ENCODE data around the gene SLC7A7. TPM values are rescaled to one million over a fixed set of nuclear protein-coding genes. Genes with fewer than 3 reads are reported as not detected.
"Not testable (repeated sequence)": the region's sequence is repeated elsewhere in the genome, so short reads cannot be mapped to it uniquely, and the experiment has no call there.

The SLC7A7 gene
- total RNA-seq, 1 experiment from 2014 or later: 443 TPM

DNA sequence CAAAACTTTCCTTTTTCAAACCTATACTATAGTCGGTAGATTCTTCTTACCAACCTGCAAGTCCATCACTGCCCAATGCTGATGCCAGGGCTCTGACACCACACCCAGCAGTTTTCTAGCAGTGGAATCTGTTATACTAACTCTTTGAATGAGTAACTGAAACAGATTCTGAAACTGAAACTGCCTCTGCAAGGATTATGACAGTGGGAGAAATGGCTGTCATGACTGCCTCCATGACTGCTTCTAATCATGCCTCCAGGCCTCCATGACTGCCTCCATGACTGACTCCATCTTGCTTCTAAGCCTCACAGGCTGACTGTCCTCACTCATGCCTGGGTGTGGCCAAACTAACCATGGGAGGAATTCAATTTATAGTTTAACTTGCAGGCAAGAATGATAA is 78.2 kb downstream of the SLC7A7 start:
- H3K4me3 ChIP-seq (ENCODE audit: low read depth, low read length): no peak overlapping the region

GRCh38 chr14:22736384-22736783 is 78.9 kb downstream of the SLC7A7 start:
- H3K27me3 Mint-ChIP-seq (ENCODE audit: insufficient read depth, unreplicated experiment); H3K36me3 Mint-ChIP-seq (ENCODE audit: insufficient read depth, unreplicated experiment); CTCF ChIA-PET; H3K27me3 ChIP-seq (replicated peaks; ENCODE audit: control insufficient read depth, insufficient read depth, low read length); H3K36me3 ChIP-seq (ENCODE audit: control insufficient read depth, insufficient read depth, low read length); H3K9me3 Mint-ChIP-seq (ENCODE audit: unreplicated experiment); DNase-seq; H3K27ac Mint-ChIP-seq (ENCODE audit: unreplicated experiment); BruUV-seq (replicated peaks); POLR2A ChIA-PET; intact Hi-C loops (cut with micrococcal nuclease; ENCODE audit: unreplicated experiment); H3K4me3 Mint-ChIP-seq (ENCODE audit: unreplicated experiment); H3K4me3 ChIP-seq (ENCODE audit: low read depth, low read length): not testable (repeated sequence)
- peaks cover 13% of the 10 kb centered on the region for H3K4me1 Mint-ChIP-seq (ENCODE audit: low read depth, unreplicated experiment)
- H3K9me3 ChIP-seq: peaks cover 11% of the 10 kb centered on the region; the same call in 1 of the 2 replicates
- H3K4me1 ChIP-seq: peaks cover 13% of the 10 kb centered on the region

More for the DNA sequence above, 78.2 kb downstream of the SLC7A7 start:
- H3K36me3 Mint-ChIP-seq (ENCODE audit: insufficient read depth, unreplicated experiment): no peaks in the 10 kb centered on the region
- Histone ChIP-seq H3K9me3 (peaks cover 11% of the 10 kb centered on the region; the same call in 1 of the 2 replicates), H3K4me1 (peaks cover 13% of the 10 kb centered on the region), H3K36me3 (ENCODE audit: control insufficient read depth, insufficient read depth, low read length) (no peaks in the 10 kb centered on the region), H3K27me3 (replicated peaks; ENCODE audit: control insufficient read depth, insufficient read depth, low read length) (no peaks in the 10 kb centered on the region)
- no TSS peak for BruUV-seq (replicated peaks)
- ChIA-PET POLR2A (no interaction called here), CTCF (no interaction called here)
- TF ChIP-seq, protein P1, sequence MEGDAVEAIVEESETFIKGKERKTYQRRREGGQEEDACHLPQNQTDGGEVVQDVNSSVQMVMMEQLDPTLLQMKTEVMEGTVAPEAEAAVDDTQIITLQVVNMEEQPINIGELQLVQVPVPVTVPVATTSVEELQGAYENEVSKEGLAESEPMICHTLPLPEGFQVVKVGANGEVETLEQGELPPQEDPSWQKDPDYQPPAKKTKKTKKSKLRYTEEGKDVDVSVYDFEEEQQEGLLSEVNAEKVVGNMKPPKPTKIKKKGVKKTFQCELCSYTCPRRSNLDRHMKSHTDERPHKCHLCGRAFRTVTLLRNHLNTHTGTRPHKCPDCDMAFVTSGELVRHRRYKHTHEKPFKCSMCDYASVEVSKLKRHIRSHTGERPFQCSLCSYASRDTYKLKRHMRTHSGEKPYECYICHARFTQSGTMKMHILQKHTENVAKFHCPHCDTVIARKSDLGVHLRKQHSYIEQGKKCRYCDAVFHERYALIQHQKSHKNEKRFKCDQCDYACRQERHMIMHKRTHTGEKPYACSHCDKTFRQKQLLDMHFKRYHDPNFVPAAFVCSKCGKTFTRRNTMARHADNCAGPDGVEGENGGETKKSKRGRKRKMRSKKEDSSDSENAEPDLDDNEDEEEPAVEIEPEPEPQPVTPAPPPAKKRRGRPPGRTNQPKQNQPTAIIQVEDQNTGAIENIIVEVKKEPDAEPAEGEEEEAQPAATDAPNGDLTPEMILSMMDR (IDR thresholded peaks at IDR 0.05; ENCODE audit: insufficient read depth in 1 of 2, low read depth in 1 of 2, low read length in 1 of 2, severe bottlenecking in 1 of 2, unreplicated experiment in 1 of 2): no peak
- no peak overlapping the region for H3K27ac Mint-ChIP-seq (ENCODE audit: unreplicated experiment)
- no peak for DNase-seq
- peaks cover 18% of the 10 kb centered on the region for H3K4me1 Mint-ChIP-seq (ENCODE audit: low read depth, unreplicated experiment)
- H3K4me3 Mint-ChIP-seq (ENCODE audit: unreplicated experiment): no peak overlapping the region
- no peaks in the 10 kb centered on the region for H3K27me3 Mint-ChIP-seq (ENCODE audit: insufficient read depth, unreplicated experiment)
- peaks cover 9% of the 10 kb centered on the region for H3K9me3 Mint-ChIP-seq (ENCODE audit: unreplicated experiment)
- intact Hi-C loops (cut with micrococcal nuclease; ENCODE audit: unreplicated experiment): no loop called here

DNA sequence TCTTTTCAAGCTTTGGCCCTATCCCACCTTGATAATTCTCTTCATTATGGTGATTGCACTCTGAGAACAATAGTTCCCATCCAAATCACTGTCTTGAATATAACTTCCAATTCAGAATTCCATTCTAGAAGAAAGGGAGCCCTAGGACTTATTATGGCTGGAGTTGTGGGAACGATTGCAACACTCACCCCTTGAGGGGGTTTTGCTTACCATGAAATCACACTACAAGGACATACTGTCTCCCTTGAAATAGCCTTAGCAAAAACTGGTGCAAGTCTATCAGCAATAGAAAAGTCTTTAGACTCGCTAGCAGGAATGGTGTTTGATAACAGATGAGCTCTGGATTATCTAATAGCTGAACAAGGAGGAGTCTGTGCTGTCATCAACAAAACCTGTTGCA is 80.1 kb downstream of the SLC7A7 start:
- no peak overlapping the region for H3K27ac Mint-ChIP-seq (ENCODE audit: unreplicated experiment)
- intact Hi-C loops (cut with micrococcal nuclease; ENCODE audit: unreplicated experiment): no loop called here
- no peaks in the 10 kb centered on the region for H3K36me3 Mint-ChIP-seq (ENCODE audit: insufficient read depth, unreplicated experiment)
- H3K4me3 Mint-ChIP-seq (ENCODE audit: unreplicated experiment): no peak overlapping the region
- ChIA-PET CTCF (interaction anchor here (0.6 to 0.7 kb wide), 2 partner anchors 17 to 514 kb away, joined by 10 to 11 read pairs; no protein-coding TSS in a partner anchor), POLR2A (no interaction called here)
- peaks cover 13% of the 10 kb centered on the region for H3K4me1 ChIP-seq
- no peaks in the 10 kb centered on the region for H3K27me3 Mint-ChIP-seq (ENCODE audit: insufficient read depth, unreplicated experiment)
- H3K9me3 ChIP-seq: peaks cover 11% of the 10 kb centered on the region; the same call in 1 of the 2 replicates
- DNase-seq: no peak
- no peaks in the 10 kb centered on the region for H3K36me3 ChIP-seq (ENCODE audit: control insufficient read depth, insufficient read depth, low read length)
- TF ChIP-seq, protein P1 (IDR thresholded peaks at IDR 0.05; ENCODE audit: insufficient read depth in 1 of 2, low read depth in 1 of 2, low read length in 1 of 2, severe bottlenecking in 1 of 2, unreplicated experiment in 1 of 2): no peak
- peaks cover 12% of the 10 kb centered on the region for H3K4me1 Mint-ChIP-seq (ENCODE audit: low read depth, unreplicated experiment)
- no peaks in the 10 kb centered on the region for H3K9me3 Mint-ChIP-seq (ENCODE audit: unreplicated experiment)
- BruUV-seq (replicated peaks): no TSS peak
- H3K27me3 ChIP-seq (replicated peaks; ENCODE audit: control insufficient read depth, insufficient read depth, low read length): no peaks in the 10 kb centered on the region
- no peak overlapping the region for H3K4me3 ChIP-seq (ENCODE audit: low read depth, low read length)

- H3K4me3 ChIP-seq (ENCODE audit: low read depth, low read length): no peak overlapping the region
- H3K4me1 ChIP-seq: peaks cover 13% of the 10 kb centered on the region
- H3K4me1 Mint-ChIP-seq (ENCODE audit: low read depth, unreplicated experiment): peaks cover 12% of the 10 kb centered on the region
- no peaks in the 10 kb centered on the region for H3K36me3 Mint-ChIP-seq (ENCODE audit: insufficient read depth, unreplicated experiment)
- no peaks in the 10 kb centered on the region for H3K27me3 Mint-ChIP-seq (ENCODE audit: insufficient read depth, unreplicated experiment)
- H3K9me3 ChIP-seq: peaks cover 11% of the 10 kb centered on the region; the same call in 1 of the 2 replicates
- no peak overlapping the region for H3K4me3 Mint-ChIP-seq (ENCODE audit: unreplicated experiment)
- no TSS peak for BruUV-seq (replicated peaks)
- no peak for DNase-seq
- no peak overlapping the region for H3K27ac Mint-ChIP-seq (ENCODE audit: unreplicated experiment)
- no peaks in the 10 kb centered on the region for H3K27me3 ChIP-seq (replicated peaks; ENCODE audit: control insufficient read depth, insufficient read depth, low read length)
- CTCF ChIA-PET: no interaction called here
- POLR2A ChIA-PET: no interaction called here
- H3K36me3 ChIP-seq (ENCODE audit: control insufficient read depth, insufficient read depth, low read length): no peaks in the 10 kb centered on the region
- no peaks in the 10 kb centered on the region for H3K9me3 Mint-ChIP-seq (ENCODE audit: unreplicated experiment)
- TF ChIP-seq, protein P1 (IDR thresholded peaks at IDR 0.05; ENCODE audit: insufficient read depth in 1 of 2, low read depth in 1 of 2, low read length in 1 of 2, severe bottlenecking in 1 of 2, unreplicated experiment in 1 of 2): no peak
- intact Hi-C loops (cut with micrococcal nuclease; ENCODE audit: unreplicated experiment): no loop called here
Measured at GRCh38 chr14:22733829-22734228, 81.4 kb downstream of the SLC7A7 start.

- H3K9me3 ChIP-seq; H3K4me1 ChIP-seq; POLR2A ChIA-PET; H3K36me3 ChIP-seq (ENCODE audit: control insufficient read depth, insufficient read depth, low read length); H3K4me3 Mint-ChIP-seq (ENCODE audit: unreplicated experiment); intact Hi-C loops (cut with micrococcal nuclease; ENCODE audit: unreplicated experiment); BruUV-seq (replicated peaks); CTCF ChIA-PET; H3K27me3 ChIP-seq (replicated peaks; ENCODE audit: control insufficient read depth, insufficient read depth, low read length); DNase-seq; H3K27me3 Mint-ChIP-seq (ENCODE audit: insufficient read depth, unreplicated experiment); H3K36me3 Mint-ChIP-seq (ENCODE audit: insufficient read depth, unreplicated experiment); H3K27ac Mint-ChIP-seq (ENCODE audit: unreplicated experiment); H3K9me3 Mint-ChIP-seq (ENCODE audit: unreplicated experiment); H3K4me3 ChIP-seq (ENCODE audit: low read depth, low read length): not testable (repeated sequence)
- H3K4me1 Mint-ChIP-seq (ENCODE audit: low read depth, unreplicated experiment): peaks cover 12% of the 10 kb centered on the region
Measured at GRCh38 chr14:22732062-22732461, 83.2 kb downstream of the SLC7A7 start.

Data from Caco-2 (cell line).